ENCODE results near the gene HSPA12B. TPM values are rescaled to one million over a fixed set of nuclear protein-coding genes. Genes with fewer than 3 reads are reported as not detected.

Gene HSPA12B, protein sequence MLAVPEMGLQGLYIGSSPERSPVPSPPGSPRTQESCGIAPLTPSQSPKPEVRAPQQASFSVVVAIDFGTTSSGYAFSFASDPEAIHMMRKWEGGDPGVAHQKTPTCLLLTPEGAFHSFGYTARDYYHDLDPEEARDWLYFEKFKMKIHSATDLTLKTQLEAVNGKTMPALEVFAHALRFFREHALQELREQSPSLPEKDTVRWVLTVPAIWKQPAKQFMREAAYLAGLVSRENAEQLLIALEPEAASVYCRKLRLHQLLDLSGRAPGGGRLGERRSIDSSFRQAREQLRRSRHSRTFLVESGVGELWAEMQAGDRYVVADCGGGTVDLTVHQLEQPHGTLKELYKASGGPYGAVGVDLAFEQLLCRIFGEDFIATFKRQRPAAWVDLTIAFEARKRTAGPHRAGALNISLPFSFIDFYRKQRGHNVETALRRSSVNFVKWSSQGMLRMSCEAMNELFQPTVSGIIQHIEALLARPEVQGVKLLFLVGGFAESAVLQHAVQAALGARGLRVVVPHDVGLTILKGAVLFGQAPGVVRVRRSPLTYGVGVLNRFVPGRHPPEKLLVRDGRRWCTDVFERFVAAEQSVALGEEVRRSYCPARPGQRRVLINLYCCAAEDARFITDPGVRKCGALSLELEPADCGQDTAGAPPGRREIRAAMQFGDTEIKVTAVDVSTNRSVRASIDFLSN
- not detected for polyA plus RNA-seq (ENCODE audit: low read depth in 6 of 6)

GRCh38 chr20:3732327-3733118, at the start of gene HSPA12B:
Gene HSPA12B (plus strand): TSS chr20:3732685. CDS start chr20:3738675, 5,990 bp downstream.
- DNase-seq (no peak), ATAC-seq (ENCODE audit: low read depth in 2 of 2) (no peak)
- Mint-ChIP-seq H3K4me3 (peak within 1 kb of the TSS in 4 of 8 donors; percentile 10 to 61 (median 25)), H3K27ac (no peak within 1 kb of the TSS), H3K36me3 (no peaks in the 10 kb centered on the region), H3K27me3 (peaks cover 37 to 66% (median 59%) of the 10 kb centered on the region in 3 donors), H3K4me1 (no peaks in the 10 kb centered on the region), H3K9me3 (peaks cover 0 to 2% (median 0%) of the 10 kb centered on the region in 7 donors)

DNA sequence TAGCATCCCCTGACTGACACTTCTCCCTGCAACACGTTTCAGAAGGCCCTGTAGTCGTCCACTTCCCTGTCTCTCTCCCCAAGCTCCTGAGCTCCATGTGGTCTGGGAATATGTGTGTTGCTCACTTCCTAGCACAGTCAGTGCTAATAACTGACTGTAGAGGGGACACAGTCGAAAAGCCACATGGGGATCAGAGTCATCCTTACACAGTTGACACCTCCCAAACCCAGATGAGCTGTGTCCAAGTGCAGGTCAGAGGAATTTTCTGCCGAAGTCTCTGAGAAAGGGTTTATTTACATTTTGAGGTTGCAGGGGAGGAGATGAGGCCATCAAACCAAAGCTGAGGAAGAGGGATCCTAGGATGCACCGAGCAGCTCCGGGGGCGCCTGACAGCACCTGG, 47.1 kb upstream of the HSPA12B start:
- Mint-ChIP-seq H3K4me1 (peaks cover 4 to 10% (median 5%) of the 10 kb centered on the region in 3 donors), H3K9me3 (no peaks in the 10 kb centered on the region), H3K27ac (no peak overlapping the region), H3K36me3 (no peaks in the 10 kb centered on the region), H3K4me3 (no peak overlapping the region), H3K27me3 (peaks cover 26 to 57% (median 51%) of the 10 kb centered on the region in 3 donors)
- DNase-seq (no peak), ATAC-seq (ENCODE audit: low read depth in 2 of 2) (no peak)

DNA sequence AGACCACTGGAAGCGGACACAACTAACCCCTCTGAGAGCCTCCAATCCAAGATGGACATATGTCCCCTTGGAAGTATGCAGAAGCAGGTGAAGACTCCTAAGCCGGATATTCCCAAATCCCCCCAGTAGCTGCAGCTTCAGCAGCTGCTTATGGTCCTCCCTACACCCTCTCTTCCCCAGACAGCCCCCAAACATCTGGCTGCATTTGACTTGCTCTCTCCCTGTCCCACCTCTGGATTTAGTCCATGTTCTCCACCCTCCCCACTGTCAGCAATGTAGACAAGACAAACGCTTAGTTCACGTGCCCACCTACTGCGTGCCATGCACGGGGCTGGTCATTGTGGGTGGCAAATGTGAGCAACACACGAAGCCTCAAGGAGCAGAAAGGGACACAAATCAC, 46.1 kb upstream of the HSPA12B start:
- Mint-ChIP-seq H3K27me3 (peaks cover 20 to 46% (median 41%) of the 10 kb centered on the region in 3 donors), H3K27ac (no peak overlapping the region), H3K4me1 (peaks cover 0 to 7% (median under 1%) of the 10 kb centered on the region in 3 donors), H3K36me3 (no peaks in the 10 kb centered on the region), H3K4me3 (no peak overlapping the region), H3K9me3 (no peaks in the 10 kb centered on the region)
- ATAC-seq (ENCODE audit: low read depth in 2 of 2) (no peak), DNase-seq (no peak)

DNA sequence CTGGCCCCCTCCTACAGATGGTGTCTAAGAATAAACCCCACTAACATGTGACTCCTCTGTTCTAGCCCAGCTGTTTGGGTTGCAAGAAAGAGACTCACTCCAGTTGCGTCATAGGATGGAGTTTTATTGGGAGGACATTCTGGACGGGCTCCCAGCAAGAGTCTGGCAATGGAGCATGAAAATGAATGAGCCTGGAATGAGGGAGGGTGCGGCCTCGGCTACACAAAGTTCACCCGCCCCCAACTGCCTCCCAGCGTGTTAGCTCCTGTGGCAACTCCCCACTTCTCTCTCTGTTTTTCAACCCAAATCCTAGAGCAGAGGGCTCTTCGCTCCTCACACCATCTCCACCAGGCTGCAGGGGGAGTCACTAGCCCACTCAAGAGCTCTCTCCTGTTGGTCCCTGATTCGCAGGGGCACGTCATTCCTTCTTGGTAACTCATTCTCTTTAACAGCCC, 45.6 kb upstream of the HSPA12B start:
- Mint-ChIP-seq H3K9me3 (no peaks in the 10 kb centered on the region), H3K27ac (no peak overlapping the region), H3K4me3 (no peak overlapping the region), H3K36me3 (no peaks in the 10 kb centered on the region), H3K27me3 (peaks cover 20 to 44% (median 37%) of the 10 kb centered on the region in 3 donors), H3K4me1 (peaks cover 0 to 6% (median 0%) of the 10 kb centered on the region in 3 donors)
- ATAC-seq (ENCODE audit: low read depth in 2 of 2) (no peak), DNase-seq (no peak)

DNA sequence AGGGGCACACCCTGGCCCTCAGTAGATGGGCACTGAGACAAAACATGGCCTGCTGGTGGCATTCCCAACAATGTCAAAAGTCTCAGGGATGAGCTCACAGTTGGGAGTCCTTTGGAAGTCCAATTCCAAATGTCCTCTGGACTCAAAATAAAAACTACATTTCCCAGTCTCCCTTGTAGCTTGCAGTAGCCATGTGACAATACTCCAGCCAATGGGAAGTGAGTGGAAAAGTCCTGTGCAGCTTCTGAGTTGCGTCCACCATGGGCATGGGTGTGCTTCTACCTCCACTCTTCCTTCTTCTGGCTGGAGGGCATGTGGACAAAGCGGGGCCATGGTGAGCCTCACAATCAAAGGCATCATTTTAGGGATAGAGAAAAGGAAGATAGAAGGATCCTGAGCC, 44.8 kb upstream of the HSPA12B start:
- H3K27me3 Mint-ChIP-seq = peaks cover 20 to 44% (median 37%) of the 10 kb centered on the region in 3 donors
- ATAC-seq (ENCODE audit: low read depth in 2 of 2) = no peak
- H3K27ac Mint-ChIP-seq = peak overlapping the region in 1 of 6 donors; percentile 11
- H3K36me3 Mint-ChIP-seq = no peaks in the 10 kb centered on the region
- no peak for DNase-seq
- H3K9me3 Mint-ChIP-seq = no peaks in the 10 kb centered on the region
- H3K4me1 Mint-ChIP-seq = peaks cover 0 to 6% (median 0%) of the 10 kb centered on the region in 3 donors
- H3K4me3 Mint-ChIP-seq = no peak overlapping the region

GRCh38 chr20:3689978-3690377, 42.5 kb upstream of the HSPA12B start:
- ATAC-seq (ENCODE audit: low read depth in 2 of 2) (no peak), DNase-seq (no peak)
- Mint-ChIP-seq H3K4me1 (peaks cover 0 to 6% (median 0%) of the 10 kb centered on the region in 3 donors), H3K27me3 (peaks cover 8 to 28% (median 22%) of the 10 kb centered on the region in 3 donors), H3K36me3 (no peaks in the 10 kb centered on the region), H3K27ac (no peak overlapping the region), H3K9me3 (no peaks in the 10 kb centered on the region), H3K4me3 (no peak overlapping the region)

DNA sequence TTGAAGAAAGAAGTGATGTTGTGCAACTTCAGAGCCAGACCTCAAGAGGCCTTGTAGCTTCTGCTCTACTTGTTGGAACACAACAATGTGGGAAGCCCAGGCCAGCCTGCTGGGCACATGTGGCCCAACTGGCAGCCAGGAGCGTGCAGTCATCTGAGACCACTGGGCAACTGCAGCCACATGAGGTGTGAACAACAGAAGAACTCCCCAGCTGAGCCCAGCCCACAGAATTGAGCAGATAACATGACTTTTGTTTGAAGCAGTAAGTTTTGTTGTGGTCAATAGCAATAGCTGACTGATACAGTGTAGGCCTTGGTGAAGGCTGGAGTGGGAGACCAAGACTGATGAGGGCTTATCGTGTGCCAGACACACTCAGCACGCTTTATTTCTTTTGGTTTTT, 42.1 kb upstream of the HSPA12B start:
- Mint-ChIP-seq H3K27me3 (peaks cover 6 to 24% (median 17%) of the 10 kb centered on the region in 3 donors), H3K4me3 (no peak overlapping the region), H3K4me1 (peaks cover 0 to 6% (median 0%) of the 10 kb centered on the region in 3 donors), H3K36me3 (no peaks in the 10 kb centered on the region), H3K9me3 (no peaks in the 10 kb centered on the region), H3K27ac (no peak overlapping the region)
- DNase-seq (no peak), ATAC-seq (ENCODE audit: low read depth in 2 of 2) (no peak)

GRCh38 chr20:3691306-3691705, 41.2 kb upstream of the HSPA12B start:
- Mint-ChIP-seq H3K4me3 (peak overlapping the region in 1 of 8 donors; percentile 16), H3K27me3 (peaks cover 0 to 16% (median 8%) of the 10 kb centered on the region in 3 donors), H3K36me3 (no peaks in the 10 kb centered on the region), H3K4me1 (peaks cover 0 to 6% (median 0%) of the 10 kb centered on the region in 3 donors), H3K27ac (no peak overlapping the region), H3K9me3 (peaks cover 0 to under 1% (median 0%) of the 10 kb centered on the region in 7 donors)
- DNase-seq (no peak), ATAC-seq (ENCODE audit: low read depth in 2 of 2) (no peak)

DNA sequence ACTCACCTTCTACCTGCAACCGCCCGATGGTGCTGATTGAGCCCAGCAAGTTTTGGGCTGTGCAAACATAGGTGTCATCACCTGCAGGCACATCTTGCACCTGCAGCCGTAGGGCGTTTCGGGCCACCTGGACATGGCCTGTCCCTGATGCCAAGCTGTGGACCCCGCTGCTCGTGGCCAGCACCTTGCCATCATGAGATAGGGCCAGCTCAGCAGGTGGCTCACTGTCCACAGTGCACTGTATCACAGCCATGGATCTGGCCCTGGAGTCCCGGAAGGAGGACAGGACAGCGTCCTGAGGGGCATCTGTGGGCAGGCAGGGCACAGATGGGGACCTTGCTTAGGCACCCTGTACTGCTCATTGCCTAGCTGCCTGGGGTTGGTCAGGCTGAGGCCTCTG, 40.6 kb upstream of the HSPA12B start:
- Mint-ChIP-seq H3K9me3 (peaks cover 0 to 2% (median 0%) of the 10 kb centered on the region in 7 donors), H3K36me3 (no peaks in the 10 kb centered on the region), H3K4me1 (peaks cover 0 to 6% (median 0%) of the 10 kb centered on the region in 3 donors), H3K4me3 (no peak overlapping the region), H3K27ac (no peak overlapping the region), H3K27me3 (peaks cover 0 to 10% (median 3%) of the 10 kb centered on the region in 3 donors)
- DNase-seq = no peak
- no peak for ATAC-seq (ENCODE audit: low read depth in 2 of 2)

DNA sequence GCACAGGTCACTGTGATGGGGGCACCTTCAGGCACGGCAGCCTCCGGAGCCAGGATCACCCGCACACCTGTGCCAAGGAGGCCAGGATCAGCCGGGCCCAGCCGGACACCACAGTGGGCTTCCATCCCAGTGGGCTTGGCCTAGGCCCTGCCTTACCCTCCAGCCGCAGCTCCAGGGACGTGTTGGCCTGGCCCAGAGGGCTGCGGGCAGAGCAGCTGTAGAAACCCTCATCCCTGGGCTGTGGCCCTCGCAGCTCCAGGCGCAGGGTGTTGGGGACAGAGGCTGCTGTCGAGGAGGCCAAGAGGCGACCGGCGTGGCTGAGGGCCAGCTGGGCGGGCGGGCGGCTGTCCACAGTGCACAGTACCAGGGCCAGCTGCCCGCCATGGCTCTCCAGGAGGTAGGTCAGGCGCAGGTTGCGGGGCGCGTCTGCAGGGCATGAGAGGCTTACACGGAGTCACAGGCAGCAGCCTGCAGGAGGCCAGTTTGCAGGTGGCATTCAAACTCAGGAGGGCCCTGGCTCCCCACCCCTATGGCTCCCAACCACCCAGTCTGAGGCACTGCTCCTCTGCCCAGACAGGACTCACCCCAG, 39.7 kb upstream of the HSPA12B start:
- DNase-seq (no peak), ATAC-seq (ENCODE audit: low read depth in 2 of 2) (no peak)
- H3K27ac Mint-ChIP-seq = no peak overlapping the region
- peaks cover 0 to 1% (median 0%) of the 10 kb centered on the region in 3 donors for H3K27me3 Mint-ChIP-seq
- H3K4me3 Mint-ChIP-seq = no peak overlapping the region
- H3K4me1 Mint-ChIP-seq = peaks cover 0 to 4% (median 0%) of the 10 kb centered on the region in 3 donors
- H3K9me3 Mint-ChIP-seq = peaks cover 0 to 2% (median 0%) of the 10 kb centered on the region in 7 donors
- no peaks in the 10 kb centered on the region for H3K36me3 Mint-ChIP-seq

- H3K36me3 Mint-ChIP-seq = no peaks in the 10 kb centered on the region
- DNase-seq (no peak), ATAC-seq (ENCODE audit: low read depth in 2 of 2) (no peak)
- no peaks in the 10 kb centered on the region for H3K27me3 Mint-ChIP-seq
- no peak overlapping the region for H3K4me3 Mint-ChIP-seq
- peaks cover 0 to 2% (median 0%) of the 10 kb centered on the region in 7 donors for H3K9me3 Mint-ChIP-seq
- no peak overlapping the region for H3K27ac Mint-ChIP-seq
- H3K4me1 Mint-ChIP-seq = no peaks in the 10 kb centered on the region
Measured at GRCh38 chr20:3693376-3693775, 39.1 kb upstream of the HSPA12B start.

DNA sequence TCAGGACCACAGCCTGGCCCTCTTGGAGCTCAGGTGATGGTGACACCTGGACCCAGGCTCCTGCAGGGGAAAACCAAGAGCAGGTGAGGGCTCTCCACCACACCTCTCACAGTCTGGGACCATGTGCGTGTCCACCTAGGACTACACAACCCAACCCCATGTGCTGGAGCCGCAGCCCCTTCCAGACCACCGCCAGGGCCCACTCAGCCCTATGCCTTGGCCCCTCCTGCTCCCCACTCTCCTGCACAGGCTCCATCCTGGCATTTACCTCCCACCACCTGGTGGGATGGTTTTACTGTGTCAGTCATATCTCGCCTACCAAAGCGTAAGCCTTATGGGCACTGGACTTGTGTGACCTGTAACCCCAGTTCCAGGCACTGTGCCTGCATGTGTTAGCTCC, 37.6 kb upstream of the HSPA12B start:
- Mint-ChIP-seq H3K4me1 (no peaks in the 10 kb centered on the region), H3K9me3 (peaks cover 0 to 2% (median 0%) of the 10 kb centered on the region in 7 donors), H3K27ac (no peak overlapping the region), H3K27me3 (peaks cover 0 to 6% (median 0%) of the 10 kb centered on the region in 3 donors), H3K36me3 (no peaks in the 10 kb centered on the region), H3K4me3 (peak overlapping the region in 1 of 8 donors; percentile 63)
- no peak for ATAC-seq (ENCODE audit: low read depth in 2 of 2)
- no peak for DNase-seq

GRCh38 chr20:3696200-3696599, 36.3 kb upstream of the HSPA12B start:
- Mint-ChIP-seq H3K27me3 (peaks cover 0 to 6% (median 0%) of the 10 kb centered on the region in 3 donors), H3K27ac (no peak overlapping the region), H3K4me1 (no peaks in the 10 kb centered on the region), H3K9me3 (peaks cover 0 to 2% (median 0%) of the 10 kb centered on the region in 7 donors), H3K4me3 (no peak overlapping the region), H3K36me3 (no peaks in the 10 kb centered on the region)
- ATAC-seq (ENCODE audit: low read depth in 2 of 2) (no peak), DNase-seq (no peak)

Measured in naive B cell (primary cell).